GM15510 (cell line): ENCODE results near the gene UCHL1.

Source experiments
- POLR2A ChIP-seq: IDR thresholded peaks from 3 replicates; pipeline ENCODE4 v1.6.1; 2011; ENCODE audit warnings: borderline replicate concordance; ENCODE audit not compliant: insufficient read length; ENCODE audit errors: extremely low read depth

The UCHL1 gene

DNA sequence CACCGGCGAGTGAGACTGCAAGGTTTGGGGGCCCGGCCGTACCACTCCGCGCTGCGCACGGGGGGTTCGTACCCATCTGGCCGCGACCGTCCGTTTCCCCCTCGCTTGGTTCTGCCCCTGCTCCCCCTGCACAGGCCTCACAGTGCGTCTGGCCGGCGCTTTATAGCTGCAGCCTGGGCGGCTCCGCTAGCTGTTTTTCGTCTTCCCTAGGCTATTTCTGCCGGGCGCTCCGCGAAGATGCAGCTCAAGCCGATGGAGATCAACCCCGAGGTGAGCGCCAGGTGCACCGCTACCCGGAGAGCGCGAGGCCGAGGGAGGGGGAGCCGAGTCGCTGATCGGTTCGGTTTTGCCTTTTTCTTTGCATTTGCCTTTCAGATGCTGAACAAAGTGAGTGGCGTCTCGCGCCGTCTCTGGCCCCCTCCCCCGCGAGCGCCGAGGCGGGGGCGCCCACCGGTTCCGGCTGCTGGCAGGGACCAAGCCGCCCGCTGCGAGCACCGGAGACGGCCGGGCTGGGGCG lies at the start of gene UCHL1:
Gene UCHL1, plus strand, starts transcription at position 189 of the 517 bp plus-strand sequence. Its CDS starts 49 bp downstream, at position 238.
- peak; percentile 73 for TF ChIP-seq POLR2A

DNA sequence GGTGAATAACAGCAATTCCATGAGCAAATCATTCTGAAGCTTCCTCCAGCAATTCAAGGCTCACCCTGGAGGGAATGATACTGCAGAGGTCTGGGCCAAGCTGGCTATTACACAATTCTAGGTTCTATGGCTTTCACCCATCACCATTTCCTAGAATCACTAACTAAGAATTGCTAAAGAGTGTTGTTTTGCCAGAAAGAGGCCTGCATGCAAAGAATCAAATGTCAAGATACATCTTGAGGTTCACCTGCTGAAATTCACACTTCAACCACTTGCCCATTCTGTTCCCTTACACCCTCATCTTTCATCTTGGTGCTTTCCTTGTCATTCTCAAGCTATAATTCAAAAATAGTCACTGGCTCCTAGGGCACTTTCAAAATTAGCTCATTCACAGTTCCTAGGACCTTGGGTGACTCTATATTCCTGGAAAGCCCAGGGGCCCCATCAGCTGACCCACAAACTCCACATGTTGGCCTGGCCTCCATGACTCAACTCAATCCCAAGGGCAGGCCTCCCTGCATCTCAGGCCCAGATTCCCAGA lies 49.4 kb upstream of the UCHL1 start:
- TF ChIP-seq POLR2A = no peak

DNA sequence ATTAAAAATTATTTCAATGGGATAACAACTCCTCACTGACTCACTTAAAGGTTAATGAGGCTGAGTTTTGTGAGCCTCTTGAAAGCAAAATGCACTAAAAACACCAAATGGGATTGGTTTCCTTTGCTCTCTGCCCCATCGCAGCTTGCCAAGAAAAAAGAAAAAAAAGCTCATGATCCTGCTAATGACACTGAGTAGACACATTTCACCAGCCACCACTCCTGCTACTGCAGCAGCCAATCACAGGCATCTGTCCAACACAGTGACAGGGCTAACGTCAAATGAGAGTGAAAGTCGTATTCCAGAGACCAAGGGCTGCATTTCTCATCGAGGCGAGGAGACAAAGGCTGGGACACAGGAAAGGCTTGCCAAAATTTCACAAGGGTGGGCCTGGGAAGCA lies 47.5 kb upstream of the UCHL1 start:
- no peak for TF ChIP-seq POLR2A

DNA sequence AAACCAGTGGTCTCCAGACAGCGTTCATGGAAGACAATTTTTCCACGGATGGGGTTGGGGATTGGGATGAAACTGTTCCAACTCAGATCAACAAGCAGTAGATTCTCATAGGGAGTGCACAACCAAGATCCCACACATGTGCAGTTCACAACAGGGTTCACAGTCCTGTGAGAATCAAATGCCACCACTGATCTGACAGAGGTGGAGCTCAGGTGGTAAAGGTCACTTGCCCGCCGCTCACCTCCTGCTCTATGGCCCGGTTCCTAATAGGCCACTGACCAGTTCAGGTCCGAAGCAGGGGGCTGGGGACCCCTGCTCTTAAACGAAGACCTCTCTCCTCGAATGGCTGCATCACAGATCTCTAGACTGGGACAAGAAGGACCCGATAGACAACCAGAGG lies 46.8 kb upstream of the UCHL1 start:
- no peak for TF ChIP-seq POLR2A

DNA sequence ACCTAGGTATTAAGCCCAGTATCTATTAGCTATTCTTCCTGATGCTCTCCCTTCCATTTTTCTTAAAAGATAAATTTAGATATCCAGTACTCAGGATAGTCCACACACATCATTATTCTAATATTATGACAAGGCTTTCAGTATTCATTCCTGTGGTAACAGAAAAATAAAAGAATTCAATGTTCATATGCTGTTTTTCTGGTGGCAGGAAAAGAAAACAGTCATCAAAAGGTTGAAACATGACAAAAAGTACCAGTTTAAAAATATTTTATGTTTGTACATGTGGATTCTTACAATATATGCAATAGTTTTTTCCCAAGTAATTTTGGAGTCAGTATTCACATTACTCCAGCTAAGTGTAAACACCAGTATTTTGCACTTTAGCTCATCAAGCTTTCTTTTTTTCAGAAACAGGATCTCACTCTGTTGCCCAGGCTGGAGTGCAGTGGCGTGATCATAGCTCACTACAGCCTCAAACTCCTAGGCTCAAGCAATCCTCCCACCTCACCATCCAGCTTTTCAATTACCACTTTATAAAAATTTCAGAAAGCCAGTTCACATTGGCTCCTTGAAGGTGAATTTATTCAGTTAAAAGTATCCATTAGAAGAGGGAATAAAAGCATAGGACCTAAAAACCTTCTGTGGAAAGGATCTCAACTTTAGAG lies 44.6 kb upstream of the UCHL1 start:
- TF ChIP-seq POLR2A = no peak

DNA sequence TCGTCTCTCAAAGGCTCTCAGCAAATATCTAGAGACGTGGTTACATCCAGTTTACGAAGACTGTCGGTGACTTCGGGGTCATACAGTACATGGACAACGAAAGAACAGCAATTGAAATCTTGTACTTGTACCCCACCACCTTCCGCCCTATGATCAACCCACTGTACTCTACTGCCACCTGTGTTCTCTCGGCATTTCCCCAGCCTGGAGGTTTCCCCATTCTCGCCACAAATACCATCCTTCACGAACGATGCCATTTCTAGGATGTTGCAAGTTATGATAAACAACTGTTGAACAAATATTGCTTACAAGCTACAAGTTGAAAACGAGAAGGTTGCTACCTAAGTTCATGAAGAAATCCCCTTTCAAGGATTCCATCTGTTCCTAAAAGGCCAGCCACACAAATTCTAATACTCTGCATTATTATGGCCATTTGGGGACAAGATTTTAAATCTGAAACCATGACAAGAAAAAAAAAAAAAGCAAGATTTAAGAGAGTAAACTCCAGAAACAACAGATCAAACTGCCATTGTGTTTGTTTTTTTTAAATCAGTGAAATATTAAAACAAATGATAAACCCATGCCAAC lies 44.0 kb upstream of the UCHL1 start:
- no peak for TF ChIP-seq POLR2A

DNA sequence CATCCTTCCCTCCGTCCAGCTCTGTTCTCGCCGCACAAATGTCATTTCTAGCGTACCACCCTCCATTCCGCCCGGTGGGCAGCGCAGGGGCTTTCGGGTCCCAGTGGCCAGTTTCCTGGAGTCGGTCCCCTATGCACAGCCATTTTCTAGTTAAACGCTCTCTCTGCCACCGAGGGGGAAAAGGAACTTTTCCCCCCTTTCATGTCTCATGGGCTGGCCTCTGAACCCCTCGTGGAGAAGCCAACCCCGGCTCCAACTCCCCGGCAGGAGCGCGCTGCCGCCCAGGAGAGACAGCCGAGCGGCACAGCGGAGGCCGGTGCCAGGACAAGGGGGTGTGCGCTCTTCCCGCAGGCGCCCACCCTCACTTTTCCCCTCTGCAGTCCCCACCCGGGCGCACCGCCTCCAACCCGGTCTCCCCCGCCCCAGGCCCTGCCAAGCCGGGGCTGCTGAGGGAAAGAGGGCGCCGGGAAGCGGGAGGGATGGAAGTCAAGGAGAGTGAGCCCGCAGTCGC lies 43.0 kb upstream of the UCHL1 start:
- TF ChIP-seq POLR2A = no peak

DNA sequence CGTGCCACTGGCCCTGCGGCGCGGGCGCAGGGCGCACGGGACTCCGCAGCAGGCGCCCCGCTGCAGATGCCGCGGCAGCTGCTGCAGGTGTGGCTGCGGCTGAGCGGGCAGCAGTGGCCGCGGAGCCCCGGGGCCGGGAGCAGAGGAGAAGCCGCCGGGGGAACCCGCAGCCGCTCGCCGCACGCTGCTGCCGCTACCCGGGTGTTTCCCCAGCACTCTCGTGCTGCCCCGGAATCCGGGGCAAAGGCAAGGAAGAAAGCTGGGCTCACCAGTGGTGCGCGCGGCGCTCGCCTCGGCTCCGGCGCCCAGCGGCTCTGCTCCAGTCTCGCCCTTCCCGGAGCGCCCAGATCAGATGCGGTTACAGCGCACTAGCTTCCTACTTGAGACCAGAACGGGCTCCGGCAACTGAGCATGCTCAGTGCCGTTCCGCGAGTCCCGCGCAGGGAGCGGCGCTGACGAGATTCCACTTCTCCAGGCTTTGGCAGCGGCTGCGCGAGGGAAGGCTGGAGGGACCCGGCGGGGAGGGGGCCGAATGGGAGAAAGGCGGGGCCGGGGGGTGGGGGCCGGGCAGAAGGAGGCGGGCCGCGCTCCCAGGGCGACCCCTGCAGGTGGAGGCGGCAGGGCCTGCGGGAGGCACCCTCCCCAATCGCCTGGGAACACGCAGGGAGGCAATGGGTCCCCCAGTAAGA lies 42.4 kb upstream of the UCHL1 start, which contains the start of gene APBB2:
Gene APBB2, minus strand, starts transcription at position 407 of the 689 bp plus-strand sequence. CDS start 181,288 bp downstream, outside the sequence.
- peak; percentile 44 for TF ChIP-seq POLR2A

DNA sequence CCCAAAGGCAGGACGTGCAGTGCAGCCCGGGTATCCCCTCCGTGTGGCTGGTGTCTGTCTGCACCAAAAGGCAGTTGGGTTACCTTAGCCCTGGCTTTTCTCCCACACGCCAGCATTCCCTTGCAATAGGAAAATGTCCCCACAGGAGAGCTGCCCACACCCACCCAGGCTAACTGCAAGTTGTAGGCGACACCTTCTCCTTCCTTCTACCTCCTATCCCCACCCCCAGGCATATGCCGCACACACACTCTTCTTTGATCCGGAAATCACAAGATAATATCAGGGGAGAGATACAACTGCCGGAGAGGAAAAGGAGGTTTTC lies 41.9 kb upstream of the UCHL1 start:
- TF ChIP-seq POLR2A = no peak

DNA sequence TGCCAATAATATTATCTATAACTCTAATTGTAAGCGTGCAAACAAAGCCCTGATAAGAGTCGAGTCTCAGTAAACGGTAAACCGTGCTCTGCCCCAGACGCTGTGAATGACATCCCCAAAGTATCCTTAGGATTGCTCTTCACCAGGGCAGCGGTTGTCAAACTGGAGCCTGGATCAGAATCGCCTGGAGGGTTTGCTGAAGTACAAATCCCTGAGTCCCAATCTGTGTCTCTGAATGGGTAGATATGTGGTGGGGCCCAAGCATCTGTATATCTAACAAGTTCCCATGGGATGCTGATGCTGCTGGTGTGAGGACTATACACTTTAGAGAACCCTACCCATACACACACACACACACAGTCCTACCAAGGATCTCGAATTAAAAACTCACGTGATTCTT lies 41.6 kb upstream of the UCHL1 start:
- no peak for TF ChIP-seq POLR2A

DNA sequence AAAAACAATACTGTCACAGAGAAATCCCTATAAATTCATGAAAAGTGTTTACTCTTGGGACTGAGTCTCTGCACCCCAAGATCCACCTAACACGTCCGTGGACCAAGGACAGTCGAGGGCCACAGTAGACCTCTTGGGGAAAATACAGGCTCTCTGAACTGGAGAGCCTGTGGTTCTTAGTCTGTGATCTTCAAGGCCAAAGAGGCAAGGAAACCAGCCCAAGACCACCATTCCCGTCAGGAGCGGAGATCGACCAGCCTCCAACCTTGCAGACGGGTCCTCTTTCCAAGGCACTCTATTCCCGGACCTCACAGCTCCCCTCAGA lies 40.8 kb upstream of the UCHL1 start:
- TF ChIP-seq POLR2A = no peak

DNA sequence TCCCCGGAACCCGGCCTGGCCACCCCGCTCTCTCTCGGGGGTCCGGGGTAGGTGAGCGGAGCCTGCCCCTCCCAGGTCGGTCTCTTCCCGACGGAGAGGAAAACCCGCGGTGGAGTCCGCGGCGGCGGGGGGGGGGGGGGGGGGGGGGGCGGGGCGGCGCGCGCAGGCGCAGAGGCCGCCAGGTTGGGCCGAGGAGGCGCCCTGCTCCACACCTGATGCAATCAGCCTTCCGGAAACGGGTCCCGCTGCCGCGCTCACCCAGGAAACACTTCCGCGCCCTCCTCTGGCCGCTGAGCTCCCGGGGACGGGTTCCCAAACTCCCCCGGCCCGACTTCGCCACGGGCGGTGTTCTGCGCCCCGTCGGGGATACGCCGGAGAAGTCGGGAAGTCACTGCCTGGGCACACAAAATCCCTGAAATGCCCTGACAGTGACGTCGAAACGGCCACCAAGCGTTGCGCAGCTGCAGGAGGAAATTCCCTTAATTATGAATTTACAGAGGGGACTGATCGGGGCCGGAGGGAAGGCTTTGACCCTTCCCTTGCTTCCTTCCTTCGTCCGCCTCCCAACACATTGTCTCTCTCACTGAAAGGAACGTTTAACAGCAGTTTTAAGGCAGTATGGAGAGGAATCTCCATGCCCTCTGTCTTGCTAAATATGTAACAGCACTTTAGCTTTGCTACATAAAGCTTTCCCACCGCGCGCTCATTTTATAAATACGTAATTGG lies 40.3 kb upstream of the UCHL1 start:
- peak; percentile 80 for TF ChIP-seq POLR2A

DNA sequence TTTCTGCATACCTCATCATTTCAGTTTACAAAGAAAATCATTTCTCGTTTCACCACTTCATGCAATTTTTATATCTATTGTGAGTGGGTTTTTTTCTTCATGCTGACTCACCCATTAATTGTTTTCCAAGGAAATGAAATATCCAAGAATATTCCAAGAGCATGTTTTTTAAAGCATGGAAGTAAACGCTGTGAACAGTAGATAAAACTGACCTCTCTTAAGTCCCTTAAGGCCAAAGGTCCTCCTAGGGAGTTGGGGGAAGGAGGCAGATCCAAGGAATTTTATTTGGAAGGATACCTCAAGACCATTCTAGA lies 39.8 kb upstream of the UCHL1 start:
- TF ChIP-seq POLR2A = no peak

DNA sequence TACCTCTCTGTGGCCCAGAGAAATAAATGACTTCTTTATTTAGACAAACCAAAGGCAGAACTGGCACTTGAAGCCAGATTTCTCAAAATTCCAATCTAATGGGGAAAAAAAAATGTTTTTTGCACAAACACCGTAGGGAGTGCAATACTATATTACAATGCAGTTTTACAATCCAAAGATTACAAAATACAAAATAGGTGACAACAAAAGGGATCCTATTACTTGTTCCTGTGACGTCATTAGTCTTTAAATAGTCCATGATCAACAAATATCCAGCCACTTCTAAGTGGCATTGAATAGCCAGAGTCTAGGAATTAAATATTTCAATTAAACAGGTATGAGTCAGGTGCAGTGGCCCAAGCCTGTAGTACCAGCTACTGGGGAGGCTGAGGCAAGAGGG lies 39.4 kb upstream of the UCHL1 start:
- no peak for TF ChIP-seq POLR2A

DNA sequence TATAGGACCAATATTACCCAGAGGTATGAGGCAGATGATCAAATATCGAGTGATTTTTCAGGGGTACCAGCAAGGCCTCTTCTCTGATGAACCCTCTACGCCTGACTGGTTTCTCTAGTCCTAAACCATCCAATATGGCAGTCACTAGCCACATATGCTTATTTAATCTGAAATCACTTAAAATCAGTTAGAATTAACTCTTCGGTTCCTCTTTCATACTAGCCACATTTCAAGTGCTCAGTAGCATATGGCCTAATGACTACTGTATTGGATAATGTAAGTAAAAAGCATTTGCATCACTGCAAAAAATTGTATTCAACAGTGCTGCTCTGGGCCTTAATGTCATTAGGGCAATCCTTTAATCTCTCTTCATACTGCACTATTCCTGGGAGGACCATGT lies 38.0 kb upstream of the UCHL1 start:
- no peak for TF ChIP-seq POLR2A
